Fibroblast of skin of left biceps (primary cell): ENCODE data around the gene FRMD4A.

Experiments
- DNase-seq, 2 experiments: peaks; one replicate each; pipeline ENCODE4 v3.0.0-alpha.2; 2013; ENCODE audit warnings: low read depth in 2 of 2

FRMD4A gene

GRCh38 chr10:13678101-13678843 lies 652.5 kb downstream of the FRMD4A start:
- no peak for DNase-seq

DNA sequence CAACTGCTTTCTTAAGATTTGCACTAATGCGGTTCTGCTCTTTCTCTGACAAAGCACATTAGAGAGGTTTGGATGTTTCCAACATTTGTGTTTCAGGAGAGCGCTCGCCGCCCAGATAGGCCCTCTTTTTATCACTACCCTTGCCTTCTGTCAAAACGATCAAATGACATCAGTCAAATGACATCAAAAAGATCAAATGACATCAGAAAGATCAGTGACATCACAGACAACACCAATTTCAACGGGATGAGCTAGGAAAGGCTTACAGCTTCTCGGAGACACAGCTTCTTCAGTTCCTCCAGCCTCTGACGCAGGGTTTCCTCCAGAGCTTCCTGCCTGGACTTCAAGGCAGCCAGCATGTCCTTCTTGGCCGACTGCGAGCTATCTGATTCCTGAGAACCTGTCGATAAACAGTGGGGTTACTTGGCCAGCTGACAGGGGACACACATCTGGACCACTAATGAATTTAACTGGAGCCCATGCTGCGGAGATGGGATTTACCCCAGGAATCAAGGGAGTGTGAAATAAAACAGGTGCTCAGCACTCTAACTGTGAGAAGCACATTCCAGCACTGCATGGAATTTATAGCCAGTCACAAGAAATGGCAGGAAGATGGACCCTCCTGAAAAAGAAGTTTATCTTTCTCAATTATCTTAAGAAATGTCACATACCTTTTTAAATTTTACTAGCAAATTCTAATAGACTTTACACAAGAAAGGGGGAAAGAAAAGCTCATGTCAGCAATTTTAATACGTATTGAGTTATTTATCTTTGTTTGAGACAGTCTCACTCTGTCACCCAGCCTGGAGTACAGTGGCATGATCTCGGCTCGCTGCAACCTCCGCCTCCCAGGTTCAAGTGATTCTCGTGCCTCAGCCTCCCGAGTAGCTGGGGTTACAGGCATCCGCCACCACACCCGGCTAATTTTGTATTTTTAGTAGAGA lies 655.8 kb downstream of the FRMD4A start:
- DNase-seq, result no peak

GRCh38 chr10:13673156-13673555 lies 657.6 kb downstream of the FRMD4A start:
- DNase-seq, result peak; percentile 38

DNA sequence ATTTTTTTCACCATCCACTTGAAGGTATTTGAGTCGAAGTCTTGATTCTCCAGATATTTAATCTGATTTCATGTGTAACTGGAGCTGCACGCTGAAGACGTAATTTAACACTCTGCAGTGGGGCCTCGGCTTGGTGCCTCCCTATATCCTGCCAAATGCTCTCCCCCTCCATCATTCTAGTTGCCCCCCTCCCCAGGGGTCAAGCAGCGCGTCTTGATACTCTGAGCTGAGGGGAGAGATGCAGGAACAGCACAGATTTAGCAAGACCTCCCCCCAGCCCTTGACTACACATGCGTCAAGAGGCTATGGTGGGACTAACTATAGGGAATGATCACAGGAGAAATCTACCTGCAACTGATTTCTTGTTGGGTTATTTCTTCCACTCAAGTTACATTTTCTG lies 658.2 kb downstream of the FRMD4A start:
- no peak for DNase-seq

- DNase-seq, result no peak
These were observed 658.8 kb downstream of the FRMD4A start for GRCh38 chr10:13671904-13672303.

GRCh38 chr10:13670311-13670710 lies 660.4 kb downstream of the FRMD4A start:
- DNase-seq, result no peak

DNA sequence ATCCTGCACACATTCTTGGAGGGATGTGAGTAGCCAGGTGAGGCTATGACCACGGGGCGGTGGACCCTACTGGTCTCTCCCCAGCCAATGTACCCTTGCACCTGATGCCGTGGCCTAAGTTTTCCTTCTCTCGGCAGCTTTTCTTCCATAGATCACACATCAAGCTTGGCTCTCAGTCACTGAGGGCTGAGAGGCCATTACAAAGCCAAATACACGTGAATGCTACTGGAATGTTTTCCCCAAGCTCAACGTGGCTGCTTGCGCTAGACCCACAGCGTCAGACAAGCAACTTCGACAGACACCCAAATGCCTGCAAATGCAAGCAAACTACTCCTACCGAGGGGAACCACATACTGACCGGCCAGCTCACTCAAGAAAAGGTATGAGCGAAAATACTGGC lies 660.8 kb downstream of the FRMD4A start:
- DNase-seq, result no peak

DNA sequence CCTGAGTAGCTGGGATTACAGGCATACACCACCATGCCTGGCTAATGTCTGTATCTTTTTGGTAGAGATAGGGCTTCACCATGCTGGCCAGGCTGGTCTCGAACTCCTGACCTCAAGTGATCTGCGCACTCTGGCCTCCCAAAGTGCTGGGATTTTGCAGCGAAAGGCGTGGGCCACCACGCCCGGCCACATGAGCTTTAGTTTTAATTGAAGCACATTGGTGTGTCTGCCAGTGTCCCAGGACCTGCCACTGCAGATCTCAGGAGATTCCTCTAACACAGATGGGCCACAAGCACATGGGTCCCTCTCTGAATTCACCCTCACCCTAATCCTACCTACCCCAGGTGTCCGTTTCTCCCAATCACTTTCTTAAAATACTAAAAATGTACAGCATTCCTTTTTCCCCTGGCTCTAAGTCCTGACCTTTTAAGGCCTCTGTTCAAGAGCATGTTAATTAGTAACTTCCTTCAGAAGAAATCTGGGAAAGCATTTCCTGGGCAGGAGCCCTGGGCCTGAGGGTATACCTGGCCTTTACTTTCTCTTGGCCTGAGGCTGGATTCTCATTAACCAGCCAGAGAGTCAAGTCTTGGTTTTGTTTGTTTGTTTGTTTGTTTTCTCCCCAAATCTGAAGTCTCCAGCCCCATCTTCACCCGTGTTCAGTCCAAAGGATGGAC lies 661.4 kb downstream of the FRMD4A start:
- DNase-seq, result no peak

- DNase-seq, result no peak
These were observed 662.6 kb downstream of the FRMD4A start for GRCh38 chr10:13668126-13668525.

DNA sequence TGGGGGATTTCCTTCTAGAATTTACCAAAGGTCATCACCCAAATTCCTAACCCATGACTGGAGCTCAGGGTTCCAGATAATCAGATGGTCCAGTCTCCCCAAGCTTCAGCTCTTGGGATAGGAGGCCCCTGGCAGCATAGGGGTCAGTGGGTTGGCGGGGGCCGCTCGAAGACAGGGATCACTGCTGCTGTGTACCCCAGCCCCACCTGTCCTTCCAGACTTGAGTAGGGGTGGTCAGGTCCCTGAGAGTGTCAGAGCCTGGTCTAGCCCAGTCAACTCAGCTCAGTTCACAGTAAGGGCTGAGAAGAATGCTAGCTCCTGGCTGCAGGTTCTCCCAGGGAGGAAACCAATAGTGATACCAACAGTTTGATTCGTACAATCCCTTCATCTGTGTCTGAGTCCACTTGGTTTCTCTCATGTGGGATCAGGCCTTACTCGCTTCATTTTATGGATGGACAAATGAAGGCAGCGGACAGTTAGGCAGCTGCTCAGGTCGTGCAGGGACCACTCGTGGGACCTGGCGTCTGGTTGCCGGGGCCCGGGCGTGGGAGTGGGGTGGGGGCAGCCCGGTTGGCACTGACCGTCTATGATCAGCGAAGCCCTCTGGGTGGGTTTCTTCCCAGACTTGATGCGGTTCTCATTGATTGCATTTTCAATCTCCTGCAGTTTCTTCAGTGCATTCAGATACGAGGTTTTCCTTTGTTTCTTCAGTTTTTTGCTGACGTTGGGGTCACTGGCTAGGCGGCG lies 665.0 kb downstream of the FRMD4A start:
- DNase-seq, result no peak

GRCh38 chr10:13661256-13661655 lies 669.5 kb downstream of the FRMD4A start:
- DNase-seq, result no peak

GRCh38 chr10:13660551-13660920 lies 670.2 kb downstream of the FRMD4A start:
- peak in 1 of 2 experiments; percentile 29 for DNase-seq

DNA sequence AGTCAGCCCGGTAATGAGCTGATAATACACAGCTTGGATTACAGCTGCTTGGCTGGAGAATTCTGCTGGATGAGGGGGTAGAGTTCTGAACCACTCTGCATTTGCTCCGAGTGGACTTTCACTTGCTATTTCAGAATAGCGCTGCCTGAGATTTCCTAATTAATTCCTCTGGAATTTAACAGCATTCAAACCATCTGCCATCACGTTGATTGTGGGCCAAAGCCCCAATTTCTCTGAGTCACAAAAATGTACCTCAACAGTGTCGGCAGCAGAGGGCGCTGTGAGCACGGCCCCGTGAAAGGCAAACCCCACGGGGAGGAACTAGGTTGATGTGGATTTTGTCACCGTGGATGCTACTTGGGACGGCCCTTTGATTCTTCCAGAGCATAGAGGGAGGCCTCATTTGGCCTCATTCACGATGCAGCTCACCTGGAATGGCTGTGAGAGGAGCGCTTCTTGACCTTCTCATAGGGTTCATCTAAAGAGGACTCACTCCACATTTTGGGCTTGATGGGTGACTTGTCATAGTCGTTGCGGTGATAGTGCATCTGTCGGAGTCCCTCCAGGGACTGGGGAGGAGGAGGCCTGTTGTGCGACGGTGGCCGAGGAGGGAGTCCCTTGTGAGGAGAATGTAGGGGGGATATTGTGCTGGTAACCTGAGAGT lies 670.7 kb downstream of the FRMD4A start:
- DNase-seq, result peak; percentile 59 to 60

- no peak for DNase-seq
These were observed 671.6 kb downstream of the FRMD4A start for GRCh38 chr10:13658871-13659685.

GRCh38 chr10:13658264-13658663 lies 672.5 kb downstream of the FRMD4A start:
- DNase-seq, result no peak

- no peak for DNase-seq
These were observed 673.5 kb downstream of the FRMD4A start for GRCh38 chr10:13657101-13657680.

DNA sequence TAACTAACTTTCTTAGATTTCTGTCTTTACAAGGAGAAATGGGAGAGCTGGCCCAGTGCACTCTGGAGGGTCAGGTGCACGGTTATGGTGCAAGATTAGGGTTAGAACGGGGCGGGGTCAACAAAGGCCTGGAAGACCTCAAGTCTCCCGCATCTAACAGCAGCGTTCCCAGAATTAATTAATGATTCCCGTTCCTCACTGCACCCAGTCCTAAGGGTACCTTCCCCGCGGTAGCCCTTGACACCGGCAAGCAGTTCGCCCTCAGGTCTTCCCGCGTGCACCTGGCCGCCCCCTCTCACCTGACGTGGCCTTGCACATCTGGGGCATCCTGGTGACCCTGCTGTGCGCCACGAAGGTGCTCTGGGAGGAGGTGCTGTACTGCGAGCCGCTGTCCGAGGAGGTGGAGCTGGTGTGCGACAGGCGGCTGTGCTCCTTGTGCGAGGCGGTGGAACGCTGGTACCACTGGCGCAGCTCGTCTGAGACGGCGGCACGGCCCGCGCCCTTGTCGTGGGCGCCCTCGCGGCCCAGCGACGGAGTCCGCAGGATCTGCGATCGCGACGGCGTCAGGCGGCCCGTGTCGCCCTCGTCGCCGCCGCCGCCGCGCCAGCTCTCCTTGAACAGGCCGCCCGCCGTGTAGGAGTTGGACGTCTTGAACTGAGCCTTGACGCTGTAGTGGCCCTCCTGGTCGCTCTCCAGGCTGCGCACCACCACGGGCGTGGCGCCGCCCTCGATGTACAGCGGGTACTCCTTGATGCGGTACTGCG lies 674.2 kb downstream of the FRMD4A start:
- no peak for DNase-seq

DNA sequence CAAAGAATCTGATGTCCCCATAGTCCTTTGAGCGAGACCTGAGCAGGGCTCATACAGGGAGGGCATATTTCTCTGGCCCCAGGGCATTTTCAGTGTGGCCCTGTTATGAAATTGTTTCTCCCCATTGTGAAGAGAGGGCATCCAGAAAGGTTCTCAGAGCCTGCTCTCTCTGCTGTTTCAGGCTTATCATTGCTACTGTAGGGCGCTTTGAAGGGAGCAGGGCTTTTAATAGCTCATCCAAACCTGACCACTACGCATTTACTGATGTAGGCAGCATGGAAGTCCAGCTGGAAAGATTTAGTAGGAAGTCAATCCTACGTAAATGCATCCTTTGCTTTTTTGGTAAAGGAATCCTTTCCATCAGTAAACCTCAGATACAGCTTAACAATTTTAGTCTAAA lies 675.9 kb downstream of the FRMD4A start:
- DNase-seq, result no peak
